ENCODE data around the gene ONECUT1.
A peak's percentile ranks its signal among the peaks of the same experiment; 100 is the strongest.

The ONECUT1 gene

GRCh38 chr15:52730594-52730993 lies 59.5 kb downstream of the ONECUT1 start:
- DNase-seq, result no peak

- DNase-seq, result peak; percentile 36
Observed at GRCh38 chr15:52730173-52730572, 60.0 kb downstream of the ONECUT1 start.

- no peak for DNase-seq
Observed at GRCh38 chr15:52728899-52729298, 61.2 kb downstream of the ONECUT1 start.

- no peak for DNase-seq
Observed at GRCh38 chr15:52727815-52728214, 62.3 kb downstream of the ONECUT1 start.

GRCh38 chr15:52726195-52726594 lies 63.9 kb downstream of the ONECUT1 start:
- no peak for DNase-seq

- no peak for DNase-seq
Observed at GRCh38 chr15:52718551-52718950, 71.6 kb downstream of the ONECUT1 start.

- DNase-seq, result no peak
Observed at GRCh38 chr15:52717924-52718323, 72.2 kb downstream of the ONECUT1 start.

- DNase-seq, result no peak
Observed at GRCh38 chr15:52717481-52717880, 72.7 kb downstream of the ONECUT1 start.

GRCh38 chr15:52716536-52716935 lies 73.6 kb downstream of the ONECUT1 start:
- no peak for DNase-seq

GRCh38 chr15:52715411-52715810 lies 74.7 kb downstream of the ONECUT1 start:
- DNase-seq, result no peak

- no peak for DNase-seq
Observed at GRCh38 chr15:52714968-52715367, 75.2 kb downstream of the ONECUT1 start.

- no peak for DNase-seq
Observed at GRCh38 chr15:52710708-52711389, 79.3 kb downstream of the ONECUT1 start.

- no peak for DNase-seq
Observed at GRCh38 chr15:52710050-52710707, 80.0 kb downstream of the ONECUT1 start.

- no peak for DNase-seq
Observed at GRCh38 chr15:52709187-52709981, 80.8 kb downstream of the ONECUT1 start.
